Naive thymus-derived CD4-positive, alpha-beta T cell (primary cell): ENCODE results near the gene SBF1. TPM values are rescaled to one million over a fixed set of nuclear protein-coding genes. Genes with fewer than 3 reads are reported as not detected.

Experiments
- ATAC-seq: fragments of 150-1000 bp; cut with Tn5 transposase; 2 replicates; pipeline ENCODE4 v1.10.0; 2021; ENCODE audit warnings: mild to moderate bottlenecking, moderate library complexity
- CTCF ChIA-PET: fragments of 350-600 bp; sonication (Branson Sonifier 250); formaldehyde crosslinking; loops from one replicate; lab custom pipeline; 2021; ENCODE audit warnings: antibody characterized with exemption; lab: Charles Lee
- POLR2A ChIA-PET: fragments of 350-600 bp; sonication (Branson Sonifier 250); formaldehyde crosslinking; loops from one replicate; lab custom pipeline; 2021; ENCODE audit warnings: antibody characterized with exemption, inconsistent platforms; lab: Charles Lee
- DNase-seq, 9 donors: peaks; one replicate each; pipeline versions ENCODE4 v3.0.0 to v3.0.0-alpha.2; 2020 to 2022; ENCODE audit warnings: mixed read lengths in 1 of 9
- H3K27ac ChIP-seq: one replicate; pipeline ENCODE4 v1.7.0; 2013; ENCODE audit warnings: mild to moderate bottlenecking, low read depth, low read length, moderate library complexity
- H3K27me3 ChIP-seq, 2 donors: one replicate each; pipeline ENCODE4 v1.7.0; 2013; ENCODE audit warnings: low read length in 2 of 2, mild to moderate bottlenecking in 2 of 2, moderate library complexity in 2 of 2; ENCODE audit not compliant: control insufficient read depth in 2 of 2, insufficient read depth in 2 of 2
- H3K36me3 ChIP-seq, 3 experiments: 1 replicate in 2 of 3; 2 replicates in 1 of 3; pipeline ENCODE4 v1.7.0; 2013; ENCODE audit warnings: low read length in 3 of 3, mild to moderate bottlenecking in 3 of 3, moderate library complexity in 1 of 3; ENCODE audit not compliant: insufficient read depth in 3 of 3, control insufficient read depth in 2 of 3
- H3K4me1 ChIP-seq, 2 donors: one replicate each; pipeline ENCODE4 v1.7.0; 2013; ENCODE audit warnings: low read length in 2 of 2, mild to moderate bottlenecking in 2 of 2, moderate library complexity in 1 of 2; ENCODE audit not compliant: control insufficient read depth in 2 of 2, insufficient read depth in 2 of 2
- H3K4me3 ChIP-seq: 2 replicates; pipeline ENCODE4 v1.7.0; 2013; ENCODE audit warnings: mild to moderate bottlenecking, low read length
- H3K9me3 ChIP-seq, 3 experiments: 1 replicate in 2 of 3; 2 replicates in 1 of 3; pipeline ENCODE4 v1.7.0; 2013; ENCODE audit warnings: low read length in 3 of 3; ENCODE audit not compliant: control insufficient read depth in 2 of 3
- H3K27ac Mint-ChIP-seq, 9 donors: one replicate each; pipeline ENCODE4 v1.8.0; 2020 to 2022; ENCODE audit warnings: mixed read lengths in 9 of 9, mild to moderate bottlenecking in 8 of 9, moderate library complexity in 5 of 9, inconsistent platforms in 2 of 9
- H3K27me3 Mint-ChIP-seq, 5 donors: one replicate each; pipeline ENCODE4 v1.8.0; 2021 to 2022; ENCODE audit warnings: mixed read lengths in 5 of 5, mild to moderate bottlenecking in 1 of 5
- H3K36me3 Mint-ChIP-seq, 5 donors: one replicate each; pipeline ENCODE4 v1.8.0; 2020 to 2022; ENCODE audit warnings: mixed read lengths in 5 of 5, mild to moderate bottlenecking in 3 of 5, inconsistent platforms in 1 of 5
- H3K4me1 Mint-ChIP-seq, 7 donors: one replicate each; pipeline ENCODE4 v1.8.0; 2020 to 2022; ENCODE audit warnings: mixed read lengths in 7 of 7, mild to moderate bottlenecking in 3 of 7, inconsistent platforms in 1 of 7
- H3K4me3 Mint-ChIP-seq, 10 donors: one replicate each; pipeline ENCODE4 v1.8.0; 2020 to 2022; ENCODE audit warnings: mild to moderate bottlenecking in 10 of 10, mixed read lengths in 10 of 10, moderate library complexity in 6 of 10, inconsistent platforms in 2 of 10
- H3K9me3 Mint-ChIP-seq, 11 donors: one replicate each; pipeline ENCODE4 v1.8.0; 2020 to 2022; ENCODE audit warnings: mixed read lengths in 11 of 11, mild to moderate bottlenecking in 4 of 11, inconsistent platforms in 1 of 11, moderate library complexity in 1 of 11
- intact Hi-C, 2 donors: fragments of 100-400 bp; cut with micrococcal nuclease; formaldehyde crosslinking; loops; one replicate each; pipeline ENCODE4 v1.15.1; 2023
- polyA plus RNA-seq, 2 donors: library from polyadenylated mRNA; unstranded; fragments of 300-500 nt; fragmentation: Illumina TruSeq; gene quantifications; one replicate each; pipeline ENCODE4 v1.2.3, GENCODE V29; 2021
- total RNA-seq, 6 experiments: library from RNA in 5 of 6; stranded (reverse) in 5 of 6; gene quantifications; 1 replicate in 5 of 6; 2 replicates in 1 of 6; pipeline ENCODE4 v1.2.3 and lab custom pipeline; 2021 to 2026

SBF1 gene
- total and polyA plus RNA-seq, 7 experiments from 2014 or later = 15.2 to 209 (median 170) TPM

DNA sequence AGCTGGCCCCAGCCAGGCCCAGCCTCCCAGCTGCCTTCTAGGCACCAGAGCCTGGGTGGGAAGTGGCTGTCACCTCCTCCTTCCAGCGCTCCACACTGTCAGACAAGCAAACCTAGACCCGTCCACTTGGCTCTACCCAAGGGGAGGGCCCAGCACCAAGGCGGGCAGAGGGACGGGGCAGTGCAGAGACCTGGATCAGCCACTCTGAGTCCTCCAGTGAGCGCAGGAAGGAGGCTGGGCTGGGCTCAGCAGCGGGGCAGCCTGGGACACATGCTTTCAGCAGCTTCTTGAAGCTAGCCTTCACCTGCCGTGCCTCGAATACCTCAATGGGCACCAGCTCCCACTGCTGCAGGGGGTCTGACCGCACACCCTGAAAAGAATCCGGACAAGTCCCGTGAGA is 18.8 kb downstream of the SBF1 start:
- no peak overlapping the region for H3K4me3 Mint-ChIP-seq
- no peaks in the 10 kb centered on the region for H3K9me3 Mint-ChIP-seq
- H3K27ac Mint-ChIP-seq = no peak overlapping the region
- H3K27me3 Mint-ChIP-seq = no peaks in the 10 kb centered on the region
- H3K9me3 ChIP-seq = no peaks in the 10 kb centered on the region
- CTCF ChIA-PET = interaction anchor here (1.3 kb wide), 1 partner anchor 14 kb away, joined by 3 read pairs; no protein-coding TSS in a partner anchor
- no peaks in the 10 kb centered on the region for H3K4me1 ChIP-seq
- no peak for DNase-seq
- H3K36me3 Mint-ChIP-seq = peaks cover 0 to 29% (median 12%) of the 10 kb centered on the region in 5 donors
- no peak for ATAC-seq
- POLR2A ChIA-PET = interaction anchor here (1.2 kb wide), 1 partner anchor 14 kb away, joined by 5 read pairs; no protein-coding TSS in a partner anchor
- intact Hi-C loops = loop anchor here (2.0 to 5.0 kb wide), 2 partner anchors 15 to 41 kb away; no protein-coding TSS in a partner anchor
- H3K27me3 ChIP-seq = no peaks in the 10 kb centered on the region
- no peak overlapping the region for H3K4me3 ChIP-seq
- H3K4me1 Mint-ChIP-seq = peaks cover 0 to 8% (median 4%) of the 10 kb centered on the region in 7 donors
- H3K36me3 ChIP-seq = peaks cover 0 to 94% (median 15%) of the 10 kb centered on the region in 3 experiments
- H3K27ac ChIP-seq = no peak overlapping the region

DNA sequence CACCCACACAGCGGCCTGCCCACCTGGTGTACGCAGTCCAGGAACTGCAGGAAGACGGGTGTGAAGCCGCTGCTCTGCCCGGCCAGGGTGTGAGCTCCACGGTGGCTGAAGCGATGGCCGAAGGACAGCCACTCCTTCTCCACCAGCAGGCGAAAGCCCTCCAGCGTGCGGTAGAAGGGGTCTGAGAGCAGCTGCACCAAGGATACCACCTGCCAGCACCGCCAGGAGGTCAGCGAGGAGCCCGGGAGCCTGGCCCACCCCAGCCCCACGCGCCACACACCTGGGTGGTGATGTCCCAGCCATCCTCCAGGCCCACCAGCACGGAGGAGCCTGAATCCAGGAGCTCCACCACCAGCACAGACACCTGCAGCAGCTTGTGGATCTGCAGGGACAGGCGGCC is 19.6 kb downstream of the SBF1 start:
- H3K4me3 ChIP-seq = no peak overlapping the region
- intact Hi-C loops = loop anchor here in 1 of 2 donors (5.0 kb wide), 1 partner anchor 42 kb away; no protein-coding TSS in a partner anchor
- ATAC-seq = no peak
- peaks cover 0 to 12% (median 4%) of the 10 kb centered on the region in 7 donors for H3K4me1 Mint-ChIP-seq
- H3K9me3 Mint-ChIP-seq = no peaks in the 10 kb centered on the region
- CTCF ChIA-PET = no interaction called here
- H3K27me3 ChIP-seq = no peaks in the 10 kb centered on the region
- H3K27ac Mint-ChIP-seq = no peak overlapping the region
- peaks cover 0 to 22% (median 10%) of the 10 kb centered on the region in 5 donors for H3K36me3 Mint-ChIP-seq
- H3K36me3 ChIP-seq = peaks cover 0 to 91% (median 10%) of the 10 kb centered on the region in 3 experiments
- H3K27me3 Mint-ChIP-seq = no peaks in the 10 kb centered on the region
- no peak overlapping the region for H3K4me3 Mint-ChIP-seq
- no peaks in the 10 kb centered on the region for H3K4me1 ChIP-seq
- no peak for DNase-seq
- no peak overlapping the region for H3K27ac ChIP-seq
- no peaks in the 10 kb centered on the region for H3K9me3 ChIP-seq
- POLR2A ChIA-PET = interaction anchor here (1.2 kb wide), 1 partner anchor 15 kb away, joined by 5 read pairs; no protein-coding TSS in a partner anchor

DNA sequence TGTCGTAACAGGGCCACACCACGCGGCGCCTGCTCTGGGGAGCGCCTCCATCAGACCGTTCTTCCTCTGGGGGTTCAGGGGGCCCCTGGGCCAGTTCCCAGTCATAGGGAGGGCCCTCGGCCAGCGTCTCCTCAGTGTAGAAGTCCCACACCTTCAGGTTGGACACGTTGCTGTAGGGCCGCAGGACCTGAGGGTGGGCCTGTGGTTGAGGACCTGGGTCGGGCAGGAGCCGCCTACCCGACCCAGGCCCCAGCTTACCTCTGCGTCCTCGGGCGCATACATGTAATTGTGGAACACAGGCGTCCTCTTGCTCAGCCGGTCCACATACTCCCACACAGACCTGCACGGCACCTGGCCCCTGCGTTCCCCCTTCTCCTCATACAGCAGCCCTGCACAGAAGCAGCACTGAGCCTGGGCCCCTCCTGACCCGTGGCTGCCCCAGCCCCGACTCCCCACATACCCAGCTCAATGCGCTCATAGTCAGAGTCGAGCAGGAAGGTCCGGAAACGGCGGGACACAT is 20.2 kb downstream of the SBF1 start:
- H3K36me3 ChIP-seq = peaks cover 0 to 91% (median 10%) of the 10 kb centered on the region in 3 experiments
- CTCF ChIA-PET = no interaction called here
- H3K9me3 Mint-ChIP-seq = peaks cover 0 to 2% (median 0%) of the 10 kb centered on the region in 11 donors
- H3K27me3 ChIP-seq = no peaks in the 10 kb centered on the region
- H3K4me1 Mint-ChIP-seq = peaks cover 0 to 15% (median 7%) of the 10 kb centered on the region in 7 donors
- H3K36me3 Mint-ChIP-seq = peaks cover 0 to 23% (median 12%) of the 10 kb centered on the region in 5 donors
- no peak overlapping the region for H3K4me3 ChIP-seq
- DNase-seq = no peak
- intact Hi-C loops = loop anchor here in 1 of 2 donors (5.0 kb wide), 1 partner anchor 43 kb away; no protein-coding TSS in a partner anchor
- no peak for ATAC-seq
- POLR2A ChIA-PET = interaction anchor here (1.4 kb wide), 1 partner anchor 14 kb away, joined by 4 read pairs; no protein-coding TSS in a partner anchor
- H3K4me1 ChIP-seq = no peaks in the 10 kb centered on the region
- no peak overlapping the region for H3K27ac Mint-ChIP-seq
- H3K27me3 Mint-ChIP-seq = no peaks in the 10 kb centered on the region
- no peaks in the 10 kb centered on the region for H3K9me3 ChIP-seq
- H3K27ac ChIP-seq = no peak overlapping the region
- H3K4me3 Mint-ChIP-seq = no peak overlapping the region

DNA sequence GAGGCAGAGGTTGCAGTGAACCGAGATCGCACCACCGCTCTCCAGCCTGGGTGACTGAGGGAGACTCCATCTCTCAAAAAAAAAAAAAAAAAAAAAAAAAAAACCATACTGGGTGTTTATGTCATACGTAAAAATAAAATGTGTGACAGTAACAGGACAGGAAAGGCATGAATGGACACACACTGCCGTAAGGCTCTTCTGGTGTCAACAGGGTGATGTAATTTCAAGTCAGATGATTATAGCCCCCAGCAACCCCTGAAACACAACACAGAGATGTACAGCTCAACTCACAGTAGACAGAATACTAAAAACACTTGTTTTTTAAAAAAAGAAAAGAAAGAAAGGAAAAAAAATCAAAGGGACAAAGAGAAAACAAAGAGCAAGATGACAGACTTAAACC is 22.2 kb downstream of the SBF1 start:
- Histone ChIP-seq H3K4me1 (peaks cover 0 to 3% of the 10 kb centered on the region in 2 donors), H3K27ac (no peak overlapping the region), H3K36me3 (peaks cover 4 to 91% (median 16%) of the 10 kb centered on the region in 3 experiments), H3K9me3 (no peaks in the 10 kb centered on the region), H3K27me3 (no peaks in the 10 kb centered on the region), H3K4me3 (no peak overlapping the region)
- Mint-ChIP-seq H3K36me3 (peaks cover 6 to 26% (median 11%) of the 10 kb centered on the region in 5 donors), H3K4me3 (no peak overlapping the region), H3K27ac (peak overlapping the region in 7 of 9 donors; percentile 8 to 84 (median 34)), H3K4me1 (peaks cover 0 to 18% (median 9%) of the 10 kb centered on the region in 7 donors), H3K9me3 (peaks cover 0 to 2% (median 0%) of the 10 kb centered on the region in 11 donors), H3K27me3 (no peaks in the 10 kb centered on the region)
- ATAC-seq = no peak
- POLR2A ChIA-PET = no interaction called here
- CTCF ChIA-PET = interaction anchor here (0.5 to 1.6 kb wide), 3 partner anchors 45 to 167 kb away, joined by 3 to 4 read pairs (median 3); partner anchors contain the start of gene SCO2
- intact Hi-C loops = no loop called here
- DNase-seq = no peak

DNA sequence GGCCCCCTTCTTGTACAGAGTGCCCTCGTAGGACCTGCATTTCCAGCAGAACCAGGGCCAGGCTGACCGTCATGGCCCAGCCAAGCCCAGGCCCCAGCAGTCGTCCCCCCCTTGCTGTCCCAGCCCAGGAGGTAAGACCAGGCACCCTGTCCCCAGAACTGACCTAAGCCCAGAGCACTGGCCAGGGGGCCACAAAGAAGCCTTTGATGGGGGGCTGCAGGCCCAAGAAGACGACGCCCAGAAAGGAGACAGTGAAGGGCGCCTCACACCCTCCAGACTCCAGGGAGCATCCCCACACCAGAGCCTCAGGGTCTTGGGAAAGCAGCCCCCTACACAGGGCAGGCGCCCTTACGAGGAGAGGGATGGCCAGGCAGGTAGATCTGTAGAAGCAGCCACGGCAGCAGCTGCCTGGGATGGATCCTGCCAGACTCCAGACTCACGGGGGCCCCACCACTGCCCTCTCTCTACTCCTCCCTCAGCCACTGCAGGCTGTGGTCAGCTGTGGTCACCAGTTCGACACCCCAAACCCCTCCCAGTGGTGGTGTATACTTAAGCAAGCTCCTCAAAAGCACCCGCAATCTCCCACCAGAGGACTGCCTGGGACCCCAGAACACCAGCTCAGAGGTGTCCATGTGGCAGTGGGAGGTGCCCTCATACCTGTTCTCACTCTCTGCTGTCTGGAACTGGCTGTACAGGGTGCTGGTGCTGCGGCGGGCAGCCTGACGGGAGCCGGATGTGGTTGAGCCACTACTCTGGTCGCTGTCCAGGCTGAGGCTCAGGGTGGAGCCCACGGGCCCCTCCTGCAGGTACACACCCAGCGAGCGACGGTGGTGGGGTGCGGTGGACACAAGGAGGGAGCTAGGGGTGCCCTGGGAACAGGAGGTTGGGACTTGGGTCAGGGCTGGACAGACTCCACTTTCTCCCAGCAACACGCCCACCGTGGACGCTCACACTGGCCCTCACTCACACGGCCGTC is 27.0 kb downstream of the SBF1 start:
- no peak overlapping the region for H3K4me3 ChIP-seq
- H3K27me3 ChIP-seq = no peaks in the 10 kb centered on the region
- peaks cover 0 to 2% (median 0%) of the 10 kb centered on the region in 11 donors for H3K9me3 Mint-ChIP-seq
- H3K27ac Mint-ChIP-seq = peak overlapping the region in 2 of 9 donors; percentile 8 to 49
- ChIA-PET CTCF (no interaction called here), POLR2A (no interaction called here)
- H3K9me3 ChIP-seq = no peaks in the 10 kb centered on the region
- H3K4me1 ChIP-seq = peaks cover 9 to 20% of the 10 kb centered on the region in 2 donors
- H3K36me3 ChIP-seq = peaks cover 4 to 72% (median 6%) of the 10 kb centered on the region in 3 experiments
- no peak for ATAC-seq
- no peak for DNase-seq
- H3K4me1 Mint-ChIP-seq = peaks cover 2 to 32% (median 19%) of the 10 kb centered on the region in 7 donors
- no peak overlapping the region for H3K4me3 Mint-ChIP-seq
- H3K27me3 Mint-ChIP-seq = no peaks in the 10 kb centered on the region
- intact Hi-C loops = loop anchor here in 1 of 2 donors (10.0 kb wide), 1 partner anchor 47 kb away; no protein-coding TSS in a partner anchor
- H3K27ac ChIP-seq = no peak overlapping the region
- peaks cover 6 to 18% (median 9%) of the 10 kb centered on the region in 5 donors for H3K36me3 Mint-ChIP-seq
